GM21528 (cell line): ENCODE measurements around the gene CUEDC1.
"Not testable (repeated sequence)": the region's sequence is repeated elsewhere in the genome, so short reads cannot be mapped to it uniquely, and the experiment has no call there.

Experiments used
- ATAC-seq: cut with Tn5 transposase; IDR thresholded peaks from one replicate; pipeline ENCODE4 v1.9.1; 2021; ENCODE audit warnings: mild to moderate bottlenecking, moderate library complexity; ENCODE audit not compliant: unreplicated experiment, low FRiP score

Gene CUEDC1

GRCh38 chr17:57962279-57963148, 7.3 kb upstream of the CUEDC1 start:
- no peak for ATAC-seq

- no peak for ATAC-seq
Measured at GRCh38 chr17:57959929-57960328, 4.7 kb upstream of the CUEDC1 start.

DNA sequence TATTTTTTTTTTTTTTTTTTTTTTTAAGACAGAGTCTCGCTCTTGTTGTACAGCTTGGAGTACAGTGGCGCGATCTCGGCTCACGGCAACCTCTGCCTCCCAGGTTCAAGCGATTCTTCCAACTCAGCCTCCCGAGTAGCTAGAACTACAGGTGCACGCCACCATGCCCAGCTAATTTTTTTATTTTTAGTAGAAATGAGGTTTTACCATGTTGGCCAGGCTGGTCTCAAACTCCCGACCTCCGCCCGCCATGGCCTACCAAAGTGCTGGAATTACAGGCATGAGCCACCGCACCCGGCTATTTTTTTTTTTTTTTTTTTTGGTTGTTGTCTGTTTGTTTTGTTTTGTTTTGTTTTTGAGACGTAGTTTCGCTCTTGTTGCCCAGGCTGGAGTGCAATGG, 3.2 kb upstream of the CUEDC1 start:
- ATAC-seq, result not testable (repeated sequence)

- ATAC-seq, result no peak
Measured at GRCh38 chr17:57957886-57958285, 2.7 kb upstream of the CUEDC1 start.

- no peak for ATAC-seq
Measured at GRCh38 chr17:57957120-57957850, 2.1 kb upstream of the CUEDC1 start.

- ATAC-seq, result peak; percentile 61
Measured at GRCh38 chr17:57956291-57957119, 1.3 kb upstream of the CUEDC1 start.

DNA sequence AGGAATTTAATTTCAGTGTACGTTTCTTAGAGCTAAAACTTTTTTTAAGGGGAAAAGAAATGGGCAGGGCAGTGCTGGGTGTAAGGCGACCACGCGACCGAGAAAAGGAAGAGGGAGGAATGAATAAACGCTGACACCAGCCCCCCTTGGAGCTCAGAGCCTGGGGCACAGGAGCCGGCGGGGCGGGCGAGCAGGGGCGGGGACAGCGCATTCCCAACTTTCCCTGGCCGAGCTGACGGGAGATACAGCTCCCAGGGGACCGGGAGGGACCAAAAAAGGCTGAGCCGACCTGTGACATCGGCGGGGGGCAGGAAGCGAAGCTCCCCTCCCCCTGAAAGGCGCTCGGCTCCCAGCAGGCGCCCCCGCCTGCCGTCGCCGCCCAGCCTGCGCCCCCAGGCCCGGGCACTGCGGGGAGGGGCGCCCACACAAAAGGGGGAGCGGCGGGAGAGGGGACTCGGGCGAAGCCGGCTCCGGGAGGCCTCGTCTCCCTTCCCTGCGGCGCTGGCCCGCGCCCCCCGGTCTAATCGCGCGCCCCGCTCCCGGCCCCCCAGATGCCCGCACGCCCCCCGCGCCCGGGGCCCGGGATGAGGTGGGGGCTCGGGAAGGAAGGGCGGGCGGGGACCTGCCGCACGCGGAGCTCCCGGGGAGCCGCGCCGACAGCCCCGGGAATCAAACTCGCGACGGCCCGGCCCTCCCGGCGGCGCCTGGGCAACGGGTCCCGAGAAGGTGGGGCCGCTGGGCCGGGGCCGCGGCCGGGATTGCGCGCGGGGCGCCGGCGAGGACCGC, 622 bp downstream of the CUEDC1 start:
- no peak for ATAC-seq

- ATAC-seq, result no peak
Measured at GRCh38 chr17:57953705-57954396, 1.4 kb downstream of the CUEDC1 start.

- no peak for ATAC-seq
Measured at GRCh38 chr17:57953219-57953618, 2.0 kb downstream of the CUEDC1 start.

GRCh38 chr17:57949649-57950048, 5.6 kb downstream of the CUEDC1 start:
- ATAC-seq, result no peak

DNA sequence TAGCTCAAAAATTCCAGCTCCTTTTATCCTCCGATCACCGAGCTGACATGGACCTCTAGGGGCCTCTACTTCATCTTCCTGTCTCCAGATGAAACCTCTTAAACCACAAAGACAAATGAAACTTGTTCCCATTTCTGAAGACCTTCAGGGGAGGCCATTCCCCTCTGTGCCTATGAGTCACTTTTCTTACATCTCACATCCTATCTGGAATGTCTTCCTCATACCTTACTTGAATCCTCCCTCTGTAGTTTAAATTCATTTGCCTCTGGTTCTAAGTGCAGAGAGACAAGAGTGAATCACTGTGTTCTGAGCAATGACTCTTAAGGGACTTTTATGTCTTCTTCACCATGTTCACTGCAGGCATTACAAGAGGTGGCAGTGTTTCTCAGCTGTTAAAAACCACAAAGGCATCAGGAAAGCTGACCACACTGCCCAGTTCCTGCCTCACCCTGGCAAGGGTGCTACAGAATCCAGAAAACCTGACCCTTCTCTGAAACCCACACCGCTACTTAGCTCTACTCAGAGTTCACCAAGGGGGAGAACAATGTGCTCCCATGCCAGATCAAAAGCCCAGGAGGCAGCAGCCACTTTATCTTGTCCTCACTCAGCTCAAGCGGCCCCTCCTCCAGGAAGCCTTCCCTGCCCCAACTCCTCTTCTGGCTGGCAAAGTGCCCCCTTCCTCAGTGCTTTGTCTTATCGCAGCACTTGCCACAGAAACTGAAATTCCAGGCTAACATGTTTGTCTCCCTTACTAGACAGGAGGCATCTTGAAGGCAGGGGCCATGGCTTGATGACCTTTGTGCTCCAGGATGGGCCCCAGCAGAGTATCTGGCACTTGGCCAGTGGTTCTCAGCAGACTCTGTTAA, 6.4 kb downstream of the CUEDC1 start:
- no peak for ATAC-seq

DNA sequence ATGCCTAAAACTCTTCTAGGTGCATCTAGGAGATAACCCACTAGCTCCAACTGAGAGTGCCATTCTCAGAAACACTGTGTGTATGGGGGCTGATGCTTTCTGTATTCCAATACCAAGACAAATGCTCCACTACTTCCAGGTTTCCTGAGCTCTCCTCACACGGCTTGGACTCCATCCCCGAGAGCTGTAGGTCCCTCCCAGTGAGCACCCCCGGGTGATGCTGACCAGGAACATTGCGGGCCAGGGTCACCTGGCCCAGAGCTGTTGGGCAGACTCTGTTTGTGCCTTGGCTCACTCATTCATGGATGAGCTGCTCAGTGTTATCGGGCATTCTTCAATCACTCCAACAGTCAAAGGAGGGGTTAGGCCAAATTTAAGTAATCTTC, 7.0 kb downstream of the CUEDC1 start:
- no peak for ATAC-seq

GRCh38 chr17:57947369-57947768, 7.8 kb downstream of the CUEDC1 start:
- ATAC-seq, result no peak

DNA sequence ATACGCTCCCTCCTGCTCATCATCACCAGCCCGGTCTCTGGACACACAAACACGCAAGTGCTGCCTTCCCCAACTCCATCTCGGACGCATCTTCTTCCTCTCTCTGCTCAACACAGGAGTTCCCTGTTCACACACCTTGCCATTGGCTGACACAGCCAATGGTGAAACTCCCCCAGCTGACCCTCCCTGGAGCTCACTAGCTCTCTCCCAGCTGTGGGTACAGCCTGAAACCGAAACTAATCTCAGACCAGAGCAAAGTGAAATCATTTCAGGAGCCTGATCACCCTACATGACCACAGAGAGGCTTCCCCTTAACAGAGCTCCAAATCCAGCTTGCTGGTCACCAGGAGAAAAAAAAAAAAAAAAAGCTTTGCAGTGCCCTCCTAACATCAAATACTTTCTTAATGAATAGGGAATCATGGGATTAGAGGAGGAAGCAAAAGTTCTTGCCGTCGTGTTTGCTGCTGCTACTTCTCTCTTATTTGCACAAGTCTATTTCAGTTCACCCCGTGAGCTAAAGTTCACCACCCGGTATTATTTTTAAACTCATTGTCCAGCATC, 8.3 kb downstream of the CUEDC1 start:
- ATAC-seq, result peak; percentile 76

- peak; percentile 31 for ATAC-seq
Measured at GRCh38 chr17:57945996-57946797, 9.0 kb downstream of the CUEDC1 start.

DNA sequence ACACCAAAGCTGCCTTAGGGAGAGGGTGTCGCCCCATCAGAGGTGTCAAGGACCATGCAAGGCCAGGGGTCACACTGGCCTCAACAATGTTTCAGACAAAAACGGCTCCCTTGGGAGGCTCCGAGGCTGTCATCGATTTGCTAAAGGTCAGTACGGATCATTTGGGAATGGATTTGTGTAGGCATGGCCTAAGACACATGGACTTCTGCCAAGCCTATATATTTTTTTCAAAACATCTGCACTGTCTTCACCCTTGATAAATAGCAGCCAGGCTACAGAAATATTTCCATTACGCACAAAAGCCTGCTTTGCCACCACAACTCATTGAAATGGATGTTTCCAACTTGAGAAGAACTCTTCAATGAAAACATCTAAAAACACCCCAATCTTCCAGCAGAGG, 10.3 kb downstream of the CUEDC1 start:
- ATAC-seq, result no peak

DNA sequence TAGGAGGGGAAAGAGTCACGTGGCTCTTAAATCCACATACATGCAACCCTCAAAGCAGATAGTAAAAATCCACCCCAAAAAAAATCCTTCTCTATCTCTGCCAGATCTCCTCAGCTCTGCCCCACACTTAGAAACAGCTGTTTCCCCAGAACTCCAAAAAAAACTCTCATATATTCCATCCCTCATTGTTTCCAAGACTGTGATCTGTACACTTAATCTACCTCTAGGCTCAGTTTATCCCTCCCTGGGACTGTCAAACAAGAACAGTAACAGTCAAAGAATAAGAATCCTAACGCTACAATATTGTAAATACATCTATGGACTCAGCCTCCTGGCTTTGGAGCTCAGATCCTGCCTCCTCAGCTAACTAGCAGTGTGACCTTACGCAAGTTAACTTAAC, 11.6 kb downstream of the CUEDC1 start:
- ATAC-seq, result no peak

GRCh38 chr17:57943140-57943539, 12.1 kb downstream of the CUEDC1 start:
- ATAC-seq, result no peak
